Measurements from ENCODE around the gene CCDC18.

Gene CCDC18

DNA sequence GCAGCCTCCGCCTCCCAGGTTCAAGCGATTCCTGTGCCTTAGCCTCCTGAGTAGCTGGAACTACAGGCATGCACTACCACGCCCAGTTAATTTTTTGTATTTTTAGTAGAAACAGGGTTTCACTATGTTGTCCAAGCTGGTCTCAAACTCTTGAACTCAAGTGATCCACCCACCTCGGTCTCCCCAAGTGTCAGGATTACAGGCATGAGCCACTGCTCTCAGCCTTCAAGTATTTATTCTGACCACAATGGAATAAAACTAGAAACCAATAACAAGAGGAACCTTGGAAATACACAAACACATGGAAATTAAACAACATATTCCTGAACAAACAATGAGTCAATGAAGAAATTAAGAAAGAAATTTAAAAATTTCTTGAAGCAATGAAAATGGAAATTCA, 132.5 kb downstream of the CCDC18 start:
- no peak for DNase-seq (ENCODE audit: low read depth in 3 of 3)

DNA sequence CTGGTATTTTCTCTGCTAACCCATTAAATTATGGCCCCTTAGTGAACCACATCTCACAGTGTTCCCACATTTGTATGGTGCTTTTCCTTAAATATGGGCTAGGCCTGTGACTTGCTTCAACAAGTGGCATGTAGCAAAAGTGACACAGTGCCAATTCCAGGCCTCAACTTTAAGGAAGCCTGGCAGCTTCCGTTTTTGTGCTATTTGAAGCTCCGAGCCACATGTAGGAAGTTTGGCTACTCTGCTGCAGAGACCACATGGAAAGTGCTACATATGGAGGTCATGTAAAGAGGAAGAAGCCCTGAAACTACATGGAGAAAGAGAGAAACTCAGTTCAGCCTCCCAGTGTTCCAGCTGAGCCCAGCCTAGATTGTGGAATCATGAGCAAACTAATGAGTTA, 136.7 kb downstream of the CCDC18 start:
- no peak for DNase-seq (ENCODE audit: low read depth in 3 of 3)

DNA sequence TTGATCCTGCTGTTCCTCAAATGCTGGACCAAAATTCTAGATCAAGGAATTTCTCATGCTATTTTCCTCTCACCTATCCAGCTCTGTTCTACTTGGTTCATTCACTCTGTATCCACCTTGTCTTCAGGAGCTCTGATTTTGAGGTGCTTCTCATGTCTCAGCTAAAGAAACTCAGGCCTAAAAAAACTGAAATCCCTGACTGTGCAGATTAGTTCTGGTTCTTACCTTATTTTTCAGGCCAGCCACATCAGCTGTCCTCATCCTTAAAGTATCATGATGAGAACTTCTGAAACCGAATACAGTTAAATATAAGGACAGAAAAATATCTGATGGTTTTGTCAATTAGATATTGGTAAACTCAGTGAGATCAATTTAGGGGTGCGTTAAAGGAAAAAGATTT, 137.4 kb downstream of the CCDC18 start:
- DNase-seq (ENCODE audit: low read depth in 3 of 3) = no peak

DNA sequence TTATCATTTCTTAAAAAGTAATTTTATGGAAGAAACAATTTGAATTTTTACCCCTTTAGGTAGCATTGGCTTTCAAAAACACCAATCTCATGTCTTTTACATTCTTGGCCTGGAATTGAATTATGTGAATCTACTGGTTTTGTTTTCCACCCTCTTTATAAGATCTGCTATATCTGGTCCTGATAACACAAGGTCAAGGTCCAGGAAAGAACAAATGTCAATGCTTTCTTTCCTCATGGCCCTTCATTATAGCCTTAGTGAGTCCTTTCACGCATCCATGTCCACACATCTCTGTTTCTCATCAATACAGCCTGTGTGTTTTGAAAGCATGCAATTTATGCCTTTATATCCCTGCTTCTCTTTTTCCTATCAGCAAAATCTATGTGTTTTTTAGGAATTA, 141.2 kb downstream of the CCDC18 start:
- DNase-seq (ENCODE audit: low read depth in 3 of 3) = no peak

DNA sequence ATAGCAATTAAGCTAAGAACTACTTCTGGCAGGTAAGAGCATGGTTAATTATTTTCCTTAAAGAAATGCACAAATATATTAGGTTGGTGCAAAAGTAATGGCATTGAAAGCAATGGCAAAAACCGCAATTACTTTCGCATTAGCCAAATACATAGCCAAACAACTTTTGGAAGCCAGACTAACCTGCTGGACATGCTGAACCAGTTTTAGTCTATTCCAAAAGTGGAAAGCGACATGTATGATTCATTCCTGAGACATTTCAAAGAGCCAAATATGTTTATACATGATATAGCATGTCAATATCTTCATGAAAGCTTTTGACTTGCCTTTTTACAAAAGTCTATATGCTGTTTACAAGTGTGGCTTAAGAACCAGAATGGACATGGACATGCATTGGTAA, 141.8 kb downstream of the CCDC18 start:
- no peak for DNase-seq (ENCODE audit: low read depth in 3 of 3)

DNA sequence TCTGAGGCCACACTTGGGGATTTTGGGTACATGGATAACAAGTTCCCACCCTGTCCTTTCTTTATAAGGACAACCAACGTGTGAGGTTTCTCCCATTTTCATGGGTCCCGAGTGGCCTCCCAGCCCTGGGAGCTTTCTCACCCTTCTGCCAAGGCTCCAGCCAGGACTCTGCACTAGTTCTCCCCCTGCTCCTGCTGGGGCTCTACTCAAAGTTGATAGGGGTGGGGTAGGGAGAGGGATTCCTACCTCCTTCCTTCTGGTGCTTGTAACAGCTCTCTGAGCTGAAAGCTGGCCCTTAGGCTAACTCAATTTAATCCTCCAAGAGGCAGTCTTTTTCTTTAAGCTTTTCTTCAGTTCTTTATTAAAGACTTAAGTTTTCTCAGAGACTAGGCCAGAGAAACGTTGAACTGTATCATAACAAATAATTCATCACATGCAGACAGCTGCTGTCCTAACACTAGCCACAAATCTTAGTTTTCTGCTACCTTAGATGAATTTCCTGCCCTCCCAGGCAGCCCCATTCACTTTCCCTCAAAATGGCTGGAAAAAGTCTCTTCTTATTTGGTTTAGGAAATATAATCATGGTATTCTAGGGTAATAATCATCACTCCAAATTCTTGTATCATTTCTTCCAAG, 142.8 kb downstream of the CCDC18 start:
- no peak for DNase-seq (ENCODE audit: low read depth in 3 of 3)

DNA sequence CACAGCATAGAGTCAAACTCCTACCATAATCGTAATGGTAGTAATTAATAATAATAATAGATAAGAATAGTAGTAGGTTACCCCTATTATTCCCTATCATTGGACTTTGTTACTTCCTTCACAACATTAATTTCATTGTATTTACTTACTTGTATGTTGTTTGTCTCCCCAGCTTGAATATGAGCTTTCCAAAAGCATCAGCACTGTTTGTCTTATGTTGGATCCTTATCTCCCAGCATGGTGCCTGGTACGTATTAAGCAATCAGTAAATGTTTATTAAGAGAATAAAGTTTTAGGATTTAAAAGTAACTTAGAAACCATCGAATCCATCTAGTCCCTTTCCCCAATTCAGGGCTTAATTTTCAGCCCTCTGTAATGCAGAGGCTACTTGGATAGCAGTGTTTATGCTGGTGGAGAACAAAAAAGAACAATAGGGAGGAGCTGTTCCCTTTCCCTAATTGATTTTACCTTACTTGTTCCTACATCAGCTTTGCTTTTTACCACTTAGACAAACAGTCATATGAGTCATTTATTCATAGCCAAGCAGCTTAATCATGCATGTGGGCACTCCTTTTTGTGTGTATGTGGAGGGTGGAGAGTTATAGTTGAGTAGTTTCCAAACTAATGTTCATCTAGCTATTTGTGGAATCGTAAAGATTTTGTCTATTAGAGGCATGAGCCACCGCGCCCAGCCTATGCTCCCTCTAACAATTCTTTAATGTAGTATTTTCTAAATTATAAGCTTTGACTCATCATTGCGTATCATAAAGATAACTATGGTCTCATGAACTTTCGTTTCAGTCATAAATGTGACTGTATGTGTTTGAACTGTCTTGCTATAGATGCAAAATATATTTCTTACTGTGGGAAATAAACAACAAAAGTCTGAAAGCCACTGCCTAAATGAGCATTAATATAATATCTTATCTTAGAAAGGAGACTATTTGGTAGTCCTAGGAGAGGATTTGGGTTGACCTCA, 144.3 kb downstream of the CCDC18 start:
- DNase-seq (ENCODE audit: low read depth in 3 of 3) = no peak

All from stimulated activated CD4-positive, alpha-beta T cell treated with anti-CD3 and anti-CD28 coated beads, TNF-alpha, amount 100 ng/mL, for 24 hours (primary cell).